HEK293 (cell line): ENCODE measurements around the gene ACKR4.

Experiments
- CTCF ChIA-PET: fragments of 350-600 bp; formaldehyde crosslinking; extraction: SDS; loops from one replicate; lab custom pipeline; 2021; ENCODE audit warnings: antibody characterized with exemption; lab: Yijun Ruan, JAX
- POLR2A ChIA-PET: fragments of 300-600 bp; formaldehyde crosslinking; extraction: SDS; loops from one replicate; lab custom pipeline; 2020; ENCODE audit warnings: antibody characterized with exemption, inconsistent platforms; lab: Yijun Ruan, JAX
- H3K27ac ChIP-seq: fragments of 200-500 bp; sonication (Bioruptor generic); 2 replicates; pipeline ENCODE4 v1.5.1; 2014; ENCODE audit warnings: low read depth, low read length, control low read depth, inconsistent platforms; ENCODE audit errors: extremely low read depth
- H3K36me3 ChIP-seq, 2 experiments: fragments of 200-500 bp in 1 of 2; sonication (Bioruptor generic) in 1 of 2; 1 replicate in 1 of 2; 2 replicates in 1 of 2; pipeline ENCODE4 v1.5.1; 2014 to 2017; ENCODE audit warnings: inconsistent platforms in 2 of 2, low read length in 2 of 2; ENCODE audit not compliant: control insufficient read depth in 2 of 2, insufficient read depth in 1 of 2
- H3K4me1 ChIP-seq: fragments of 200-500 bp; sonication (Bioruptor generic); 2 replicates; pipeline ENCODE4 v1.5.1; 2014; ENCODE audit warnings: mild to moderate bottlenecking, low read length, inconsistent platforms; ENCODE audit not compliant: control insufficient read depth, insufficient read depth
- H3K4me3 ChIP-seq: 2 replicates; pipeline ENCODE4 v1.5.1; 2011; ENCODE audit warnings: low read depth, mild to moderate bottlenecking, control low read depth, low read length, moderate library complexity
- H3K9me3 ChIP-seq: fragments of 200-500 bp; sonication (Bioruptor generic); 2 replicates; pipeline ENCODE4 v1.5.1; 2014; ENCODE audit warnings: low read depth, low read length, inconsistent platforms; ENCODE audit not compliant: control insufficient read depth, insufficient read depth
- BCL11B ChIP-seq: fragments of 450-650 bp; formaldehyde crosslinking; IDR thresholded peaks from 2 replicates; pipeline ENCODE4 v1.5.1; 2016; ENCODE audit warnings: low read depth, missing biosample characterization, missing genetic modification characterization
- GLIS2 ChIP-seq: fragments of 450-650 bp; formaldehyde crosslinking; IDR thresholded peaks from 2 replicates; pipeline ENCODE4 v1.5.1; 2016; ENCODE audit warnings: missing biosample characterization, missing genetic modification characterization
- KLF7 ChIP-seq: fragments of 450-650 bp; formaldehyde crosslinking; IDR thresholded peaks from 2 replicates; pipeline ENCODE4 v1.5.1; 2016; ENCODE audit warnings: missing biosample characterization, missing genetic modification characterization, borderline replicate concordance
- PRDM2 ChIP-seq: fragments of 450-650 bp; formaldehyde crosslinking; IDR thresholded peaks from 2 replicates; pipeline ENCODE4 v1.5.1; 2016; ENCODE audit warnings: missing biosample characterization, missing genetic modification characterization, borderline replicate concordance
- RBAK ChIP-seq: fragments of 450-650 bp; formaldehyde crosslinking; IDR thresholded peaks from 2 replicates; pipeline ENCODE4 v1.5.1; 2016; ENCODE audit warnings: missing biosample characterization, missing genetic modification characterization
- TCF7L2 ChIP-seq: IDR thresholded peaks from 2 replicates; pipeline ENCODE4 v1.6.1; 2011; ENCODE audit warnings: low read depth, mild to moderate bottlenecking, inconsistent platforms, low read length, moderate library complexity, borderline replicate concordance
- ZBTB8A ChIP-seq: fragments of 450-650 bp; formaldehyde crosslinking; IDR thresholded peaks from 2 replicates; pipeline ENCODE4 v1.5.1; 2016; ENCODE audit warnings: missing biosample characterization, missing genetic modification characterization
- ZEB2 ChIP-seq: fragments of 450-650 bp; formaldehyde crosslinking; IDR thresholded peaks from 2 replicates; pipeline ENCODE4 v1.5.1; 2016; ENCODE audit warnings: missing biosample characterization, missing genetic modification characterization
- ZNF138 ChIP-seq: fragments of 450-650 bp; formaldehyde crosslinking; IDR thresholded peaks from 2 replicates; pipeline ENCODE4 v1.5.1; 2016; ENCODE audit warnings: missing biosample characterization, missing genetic modification characterization, borderline replicate concordance
- ZNF214 ChIP-seq: fragments of 450-650 bp; formaldehyde crosslinking; IDR thresholded peaks from 2 replicates; pipeline ENCODE4 v1.5.1; 2017; ENCODE audit warnings: missing biosample characterization, mild to moderate bottlenecking, missing genetic modification characterization, borderline replicate concordance
- ZNF274 ChIP-seq, 2 experiments: fragments of 200-500 bp in 1 of 2; fragments of 450-650 bp in 1 of 2; sonication (Bioruptor generic) in 1 of 2; formaldehyde crosslinking in 1 of 2; IDR thresholded peaks; 2 replicates each; pipeline versions ENCODE4 v1.5.1 to v1.6.1; 2014 to 2016; ENCODE audit warnings: borderline replicate concordance in 1 of 2, inconsistent platforms in 1 of 2, low read length in 1 of 2, missing biosample characterization in 1 of 2, missing genetic modification characterization in 1 of 2
- ZNF354C ChIP-seq: fragments of 450-650 bp; formaldehyde crosslinking; IDR thresholded peaks from 2 replicates; pipeline ENCODE4 v1.5.1; 2016; ENCODE audit warnings: missing biosample characterization, missing genetic modification characterization, low read depth, borderline replicate concordance
- ZNF37A ChIP-seq: fragments of 450-650 bp; IDR thresholded peaks from 2 replicates; pipeline ENCODE4 v1.5.1; 2018; ENCODE audit warnings: missing biosample characterization, missing genetic modification characterization
- ZNF416 ChIP-seq: fragments of 450-650 bp; formaldehyde crosslinking; IDR thresholded peaks from 2 replicates; pipeline ENCODE4 v1.5.1; 2016; ENCODE audit warnings: missing biosample characterization, missing genetic modification characterization
- ZNF549 ChIP-seq: fragments of 450-650 bp; IDR thresholded peaks from 2 replicates; pipeline ENCODE4 v1.5.1; 2018; ENCODE audit warnings: missing biosample characterization, missing genetic modification characterization, mild to moderate bottlenecking, inconsistent platforms, moderate library complexity
- ZNF555 ChIP-seq: fragments of 450-650 bp; formaldehyde crosslinking; conservative IDR thresholded peaks from 2 replicates; pipeline ENCODE4 v1.5.1; 2017; ENCODE audit warnings: missing biosample characterization, mild to moderate bottlenecking, missing genetic modification characterization, inconsistent platforms
- ZNF596 ChIP-seq: fragments of 450-650 bp; IDR thresholded peaks from 2 replicates; pipeline ENCODE4 v1.5.0; 2018; ENCODE audit warnings: missing biosample characterization, mild to moderate bottlenecking, missing genetic modification characterization, moderate library complexity
- ZNF792 ChIP-seq: fragments of 450-650 bp; formaldehyde crosslinking; IDR thresholded peaks from 2 replicates; pipeline ENCODE4 v1.5.1; 2016; ENCODE audit warnings: missing biosample characterization, missing genetic modification characterization
- ZSCAN23 ChIP-seq: fragments of 450-650 bp; formaldehyde crosslinking; IDR thresholded peaks from 2 replicates; pipeline ENCODE4 v1.5.1; 2016; ENCODE audit warnings: missing biosample characterization, missing genetic modification characterization
- TF ChIP-seq, protein P1 (sequence below): fragments of 450-650 bp; formaldehyde crosslinking; IDR thresholded peaks from 2 replicates; pipeline ENCODE4 v1.5.1; 2016; ENCODE audit warnings: missing biosample characterization, missing genetic modification characterization
- TF ChIP-seq, protein P2 (sequence below): fragments of 450-650 bp; formaldehyde crosslinking; conservative IDR thresholded peaks from 2 replicates; pipeline ENCODE4 v1.5.1; 2016; ENCODE audit warnings: low read depth, missing biosample characterization, missing genetic modification characterization
- TF ChIP-seq, protein P3 (sequence below): fragments of 450-650 bp; formaldehyde crosslinking; IDR thresholded peaks from 2 replicates; pipeline ENCODE4 v1.5.1; 2017; ENCODE audit warnings: missing biosample characterization, mild to moderate bottlenecking, missing genetic modification characterization, moderate library complexity
- TF ChIP-seq, protein P4 (sequence below): fragments of 450-650 bp; formaldehyde crosslinking; IDR thresholded peaks from 2 replicates; pipeline ENCODE4 v1.5.1; 2016; ENCODE audit warnings: missing biosample characterization, missing genetic modification characterization

The ACKR4 gene

GRCh38 chr3:132626955-132627354 lies 29.9 kb downstream of the ACKR4 start (continued):
- TF ChIP-seq ZSCAN23 (tag by site-specific recombination) (no peak), GLIS2 (tag by site-specific recombination) (no peak), RBAK (no peak)

DNA sequence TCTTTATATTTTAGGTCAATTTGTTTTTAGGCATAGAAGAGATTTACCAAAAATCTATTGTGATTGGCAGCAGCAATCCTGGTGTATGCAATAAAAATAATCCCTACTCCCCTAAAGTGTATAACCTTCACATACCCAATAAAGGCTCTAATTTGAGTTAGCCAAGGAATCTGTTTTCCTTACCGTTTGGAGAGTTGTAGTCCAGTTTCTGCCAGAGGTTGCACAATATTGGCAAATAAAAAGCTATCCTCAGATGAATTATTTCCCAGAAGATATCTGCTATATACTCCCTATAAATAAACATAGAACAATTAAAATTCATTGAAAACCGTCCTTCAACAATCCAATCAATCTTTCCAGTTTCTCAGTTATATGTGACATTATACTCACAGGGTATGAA lies 31.1 kb downstream of the ACKR4 start:
- no peak overlapping the region for H3K4me3 ChIP-seq
- TF ChIP-seq ZNF138 (no peak), ZBTB8A (tag by site-specific recombination) (no peak), ZNF214 (tag by site-specific recombination) (no peak), ZNF555 (tag by site-specific recombination) (no peak), ZNF274 (IDR thresholded peaks at IDR 0.05; ENCODE audit: low read length) (no peak), ZNF274 (tag by site-specific recombination; IDR thresholded peaks at IDR 0.05; ENCODE audit: borderline replicate concordance) (no peak), ZNF596 (tag by site-specific recombination) (no peak), KLF7 (tag by site-specific recombination) (no peak), ZNF792 (tag by site-specific recombination) (no peak), ZNF549 (no peak), PRDM2 (tag by site-specific recombination) (no peak), ZNF416 (tag by site-specific recombination) (no peak), ZNF37A (no peak), TCF7L2 (no peak), BCL11B (tag by site-specific recombination) (no peak), ZEB2 (tag by site-specific recombination) (no peak), ZNF354C (tag by site-specific recombination) (no peak)
- TF ChIP-seq, protein P1, sequence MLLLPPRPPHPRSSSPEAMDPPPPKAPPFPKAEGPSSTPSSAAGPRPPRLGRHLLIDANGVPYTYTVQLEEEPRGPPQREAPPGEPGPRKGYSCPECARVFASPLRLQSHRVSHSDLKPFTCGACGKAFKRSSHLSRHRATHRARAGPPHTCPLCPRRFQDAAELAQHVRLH: no peak
- TF ChIP-seq, protein P2, sequence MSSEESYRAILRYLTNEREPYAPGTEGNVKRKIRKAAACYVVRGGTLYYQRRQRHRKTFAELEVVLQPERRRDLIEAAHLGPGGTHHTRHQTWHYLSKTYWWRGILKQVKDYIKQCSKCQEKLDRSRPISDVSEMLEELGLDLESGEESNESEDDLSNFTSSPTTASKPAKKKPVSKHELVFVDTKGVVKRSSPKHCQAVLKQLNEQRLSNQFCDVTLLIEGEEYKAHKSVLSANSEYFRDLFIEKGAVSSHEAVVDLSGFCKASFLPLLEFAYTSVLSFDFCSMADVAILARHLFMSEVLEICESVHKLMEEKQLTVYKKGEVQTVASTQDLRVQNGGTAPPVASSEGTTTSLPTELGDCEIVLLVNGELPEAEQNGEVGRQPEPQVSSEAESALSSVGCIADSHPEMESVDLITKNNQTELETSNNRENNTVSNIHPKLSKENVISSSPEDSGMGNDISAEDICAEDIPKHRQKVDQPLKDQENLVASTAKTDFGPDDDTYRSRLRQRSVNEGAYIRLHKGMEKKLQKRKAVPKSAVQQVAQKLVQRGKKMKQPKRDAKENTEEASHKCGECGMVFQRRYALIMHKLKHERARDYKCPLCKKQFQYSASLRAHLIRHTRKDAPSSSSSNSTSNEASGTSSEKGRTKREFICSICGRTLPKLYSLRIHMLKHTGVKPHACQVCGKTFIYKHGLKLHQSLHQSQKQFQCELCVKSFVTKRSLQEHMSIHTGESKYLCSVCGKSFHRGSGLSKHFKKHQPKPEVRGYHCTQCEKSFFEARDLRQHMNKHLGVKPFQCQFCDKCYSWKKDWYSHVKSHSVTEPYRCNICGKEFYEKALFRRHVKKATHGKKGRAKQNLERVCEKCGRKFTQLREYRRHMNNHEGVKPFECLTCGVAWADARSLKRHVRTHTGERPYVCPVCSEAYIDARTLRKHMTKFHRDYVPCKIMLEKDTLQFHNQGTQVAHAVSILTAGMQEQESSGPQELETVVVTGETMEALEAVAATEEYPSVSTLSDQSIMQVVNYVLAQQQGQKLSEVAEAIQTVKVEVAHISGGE: no peak
- TF ChIP-seq, protein P3, sequence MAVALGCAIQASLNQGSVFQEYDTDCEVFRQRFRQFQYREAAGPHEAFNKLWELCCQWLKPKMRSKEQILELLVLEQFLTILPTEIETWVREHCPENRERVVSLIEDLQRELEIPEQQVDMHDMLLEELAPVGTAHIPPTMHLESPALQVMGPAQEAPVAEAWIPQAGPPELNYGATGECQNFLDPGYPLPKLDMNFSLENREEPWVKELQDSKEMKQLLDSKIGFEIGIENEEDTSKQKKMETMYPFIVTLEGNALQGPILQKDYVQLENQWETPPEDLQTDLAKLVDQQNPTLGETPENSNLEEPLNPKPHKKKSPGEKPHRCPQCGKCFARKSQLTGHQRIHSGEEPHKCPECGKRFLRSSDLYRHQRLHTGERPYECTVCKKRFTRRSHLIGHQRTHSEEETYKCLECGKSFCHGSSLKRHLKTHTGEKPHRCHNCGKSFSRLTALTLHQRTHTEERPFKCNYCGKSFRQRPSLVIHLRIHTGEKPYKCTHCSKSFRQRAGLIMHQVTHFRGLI (tag by site-specific recombination): no peak
- TF ChIP-seq, protein P4, sequence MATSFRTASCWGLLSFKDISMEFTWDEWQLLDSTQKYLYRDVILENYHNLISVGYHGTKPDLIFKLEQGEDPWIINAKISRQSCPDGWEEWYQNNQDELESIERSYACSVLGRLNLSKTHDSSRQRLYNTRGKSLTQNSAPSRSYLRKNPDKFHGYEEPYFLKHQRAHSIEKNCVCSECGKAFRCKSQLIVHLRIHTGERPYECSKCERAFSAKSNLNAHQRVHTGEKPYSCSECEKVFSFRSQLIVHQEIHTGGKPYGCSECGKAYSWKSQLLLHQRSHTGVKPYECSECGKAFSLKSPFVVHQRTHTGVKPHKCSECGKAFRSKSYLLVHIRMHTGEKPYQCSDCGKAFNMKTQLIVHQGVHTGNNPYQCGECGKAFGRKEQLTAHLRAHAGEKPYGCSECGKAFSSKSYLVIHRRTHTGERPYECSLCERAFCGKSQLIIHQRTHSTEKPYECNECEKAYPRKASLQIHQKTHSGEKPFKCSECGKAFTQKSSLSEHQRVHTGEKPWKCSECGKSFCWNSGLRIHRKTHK (tag by site-specific recombination): no peak
- no peaks in the 10 kb centered on the region for H3K4me1 ChIP-seq
- POLR2A ChIA-PET: no interaction called here
- H3K36me3 ChIP-seq: peaks cover 5 to 30% of the 10 kb centered on the region in 2 experiments; a peak in 2 of 3 replicates
- CTCF ChIA-PET: no interaction called here
- no peak overlapping the region for H3K27ac ChIP-seq
- H3K9me3 ChIP-seq: no peaks in the 10 kb centered on the region
